Upper lobe of left lung (tissue), 4 donors: Measurements from ENCODE around the gene POLR2M.

Experiments
- EP300 ChIP-seq, 4 donors: sonication (generic); formaldehyde crosslinking; IDR thresholded peaks; one replicate each; pipeline ENCODE4 v1.5.1; 2017; ENCODE audit warnings: antibody characterized with exemption in 4 of 4, control low read depth in 2 of 4
- POLR2A ChIP-seq, 4 donors: fragments of 450-650 bp; IDR thresholded peaks; one replicate each; pipeline ENCODE4 v1.5.1; 2016 to 2017; ENCODE audit warnings: antibody characterized with exemption in 4 of 4, mild to moderate bottlenecking in 2 of 4
- POLR2AphosphoS5 ChIP-seq, 2 donors: sonication (generic); formaldehyde crosslinking; IDR thresholded peaks; one replicate each; pipeline ENCODE4 v1.5.1; 2017; ENCODE audit warnings: antibody characterized with exemption in 2 of 2
- TF ChIP-seq, protein P1 (sequence below), 6 experiments: fragments of 450-650 bp in 4 of 6; fragments of 200-600 bp in 2 of 6; sonication (generic) in 2 of 6; IDR thresholded peaks; one replicate each; pipeline ENCODE4 v1.5.1; 2016 to 2019; ENCODE audit warnings: antibody characterized with exemption in 6 of 6

DNA sequence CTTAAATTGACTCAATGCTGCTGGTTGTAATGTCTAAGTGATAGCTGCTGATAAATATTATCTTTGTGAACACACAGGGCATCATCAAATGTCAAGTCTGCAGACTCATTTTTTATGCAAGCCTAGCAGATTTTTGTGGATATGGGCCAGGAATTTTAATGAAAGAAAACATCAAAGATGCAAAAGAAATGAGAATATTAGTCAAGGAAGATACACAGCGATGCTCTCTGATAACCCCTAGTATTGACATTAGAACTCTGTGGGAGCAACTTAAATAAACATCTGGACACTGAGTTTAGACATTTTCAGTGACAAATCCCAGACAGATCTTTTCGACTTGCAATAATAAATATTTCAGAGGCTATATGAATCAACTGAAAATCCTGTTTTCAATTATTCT is 28.3 kb downstream of the POLR2M start:
- TF ChIP-seq, protein P1, sequence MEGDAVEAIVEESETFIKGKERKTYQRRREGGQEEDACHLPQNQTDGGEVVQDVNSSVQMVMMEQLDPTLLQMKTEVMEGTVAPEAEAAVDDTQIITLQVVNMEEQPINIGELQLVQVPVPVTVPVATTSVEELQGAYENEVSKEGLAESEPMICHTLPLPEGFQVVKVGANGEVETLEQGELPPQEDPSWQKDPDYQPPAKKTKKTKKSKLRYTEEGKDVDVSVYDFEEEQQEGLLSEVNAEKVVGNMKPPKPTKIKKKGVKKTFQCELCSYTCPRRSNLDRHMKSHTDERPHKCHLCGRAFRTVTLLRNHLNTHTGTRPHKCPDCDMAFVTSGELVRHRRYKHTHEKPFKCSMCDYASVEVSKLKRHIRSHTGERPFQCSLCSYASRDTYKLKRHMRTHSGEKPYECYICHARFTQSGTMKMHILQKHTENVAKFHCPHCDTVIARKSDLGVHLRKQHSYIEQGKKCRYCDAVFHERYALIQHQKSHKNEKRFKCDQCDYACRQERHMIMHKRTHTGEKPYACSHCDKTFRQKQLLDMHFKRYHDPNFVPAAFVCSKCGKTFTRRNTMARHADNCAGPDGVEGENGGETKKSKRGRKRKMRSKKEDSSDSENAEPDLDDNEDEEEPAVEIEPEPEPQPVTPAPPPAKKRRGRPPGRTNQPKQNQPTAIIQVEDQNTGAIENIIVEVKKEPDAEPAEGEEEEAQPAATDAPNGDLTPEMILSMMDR (IDR thresholded peaks at IDR 0.05) = no peak
- TF ChIP-seq POLR2A (IDR thresholded peaks at IDR 0.05) (no peak), POLR2AphosphoS5 (IDR thresholded peaks at IDR 0.05) (no peak), EP300 (IDR thresholded peaks at IDR 0.05) (no peak)
